ENCODE data around the gene ANGPTL7.

ANGPTL7 gene

GRCh38 chr1:11187494-11187893 is 1.7 kb upstream of the ANGPTL7 start:
- Histone ChIP-seq H3K4me3 (ENCODE audit: low read depth in 1 of 2, low read length in 2 of 2) (no peak overlapping the region), H3K27ac (ENCODE audit: low read length) (no peak overlapping the region), H3K4me1 (ENCODE audit: control insufficient read depth in 1 of 2, insufficient read depth in 2 of 2, low read length in 2 of 2) (peaks cover 8 to 15% of the 10 kb centered on the region in 2 donors), H3K27me3 (ENCODE audit: low read depth, low read length) (no peaks in the 10 kb centered on the region), H3K9me3 (ENCODE audit: control insufficient read depth in 1 of 2, low read length in 2 of 2) (no peaks in the 10 kb centered on the region), H3K36me3 (ENCODE audit: control insufficient read depth in 1 of 2, insufficient read depth in 2 of 2, low read length in 2 of 2) (peaks cover 15 to 28% of the 10 kb centered on the region in 2 donors)

GRCh38 chr1:11187931-11188330 is 1.2 kb upstream of the ANGPTL7 start:
- Histone ChIP-seq H3K4me1 (ENCODE audit: control insufficient read depth in 1 of 2, insufficient read depth in 2 of 2, low read length in 2 of 2) (peaks cover 8 to 15% of the 10 kb centered on the region in 2 donors), H3K27ac (ENCODE audit: low read length) (no peak overlapping the region), H3K36me3 (ENCODE audit: control insufficient read depth in 1 of 2, insufficient read depth in 2 of 2, low read length in 2 of 2) (peaks cover 18 to 25% of the 10 kb centered on the region in 2 donors)

GRCh38 chr1:11188381-11188780 is 774 bp upstream of the ANGPTL7 start:
- Histone ChIP-seq H3K4me3 (ENCODE audit: low read depth in 1 of 2, low read length in 2 of 2) (no peak overlapping the region), H3K9me3 (ENCODE audit: control insufficient read depth in 1 of 2, low read length in 2 of 2) (no peaks in the 10 kb centered on the region), H3K27ac (ENCODE audit: low read length) (no peak overlapping the region), H3K27me3 (ENCODE audit: low read depth, low read length) (no peaks in the 10 kb centered on the region), H3K36me3 (ENCODE audit: control insufficient read depth in 1 of 2, insufficient read depth in 2 of 2, low read length in 2 of 2) (peaks cover 21 to 28% of the 10 kb centered on the region in 2 donors), H3K4me1 (ENCODE audit: control insufficient read depth in 1 of 2, insufficient read depth in 2 of 2, low read length in 2 of 2) (peaks cover 8 to 15% of the 10 kb centered on the region in 2 donors)

More at GRCh38 chr1:11187931-11188330, 1.2 kb upstream of the ANGPTL7 start:
- Histone ChIP-seq H3K9me3 (ENCODE audit: control insufficient read depth in 1 of 2, low read length in 2 of 2) (no peaks in the 10 kb centered on the region), H3K4me3 (ENCODE audit: low read depth in 1 of 2, low read length in 2 of 2) (no peak overlapping the region), H3K27me3 (ENCODE audit: low read depth, low read length) (no peaks in the 10 kb centered on the region)

- peaks cover 0 to 5% of the 10 kb centered on the region in 2 donors for H3K4me1 ChIP-seq (ENCODE audit: control insufficient read depth in 1 of 2, insufficient read depth in 2 of 2, low read length in 2 of 2)
- H3K27ac ChIP-seq (ENCODE audit: low read length), result no peak overlapping the region
- peaks cover 52 to 74% of the 10 kb centered on the region in 2 donors for H3K36me3 ChIP-seq (ENCODE audit: control insufficient read depth in 1 of 2, insufficient read depth in 2 of 2, low read length in 2 of 2)
- no peak overlapping the region for H3K4me3 ChIP-seq (ENCODE audit: low read depth in 1 of 2, low read length in 2 of 2)
- no peaks in the 10 kb centered on the region for H3K27me3 ChIP-seq (ENCODE audit: low read depth, low read length)
- no peaks in the 10 kb centered on the region for H3K9me3 ChIP-seq (ENCODE audit: control insufficient read depth in 1 of 2, low read length in 2 of 2)
Measured at GRCh38 chr1:11193376-11193775, 4.2 kb downstream of the ANGPTL7 start.

- H3K27me3 ChIP-seq (ENCODE audit: low read depth, low read length), result no peaks in the 10 kb centered on the region
- H3K4me1 ChIP-seq (ENCODE audit: control insufficient read depth in 1 of 2, insufficient read depth in 2 of 2, low read length in 2 of 2), result no peaks in the 10 kb centered on the region
- H3K27ac ChIP-seq (ENCODE audit: low read length), result no peak overlapping the region
- no peaks in the 10 kb centered on the region for H3K9me3 ChIP-seq (ENCODE audit: control insufficient read depth in 1 of 2, low read length in 2 of 2)
- H3K4me3 ChIP-seq (ENCODE audit: low read depth in 1 of 2, low read length in 2 of 2), result no peak overlapping the region
- H3K36me3 ChIP-seq (ENCODE audit: control insufficient read depth in 1 of 2, insufficient read depth in 2 of 2, low read length in 2 of 2), result peaks cover 58 to 82% of the 10 kb centered on the region in 2 donors
Measured at GRCh38 chr1:11194407-11195176, 5.4 kb downstream of the ANGPTL7 start.

GRCh38 chr1:11196945-11197344 is 7.8 kb downstream of the ANGPTL7 start:
- no peaks in the 10 kb centered on the region for H3K27me3 ChIP-seq (ENCODE audit: low read depth, low read length)
- H3K36me3 ChIP-seq (ENCODE audit: control insufficient read depth in 1 of 2, insufficient read depth in 2 of 2, low read length in 2 of 2), result peaks cover 55 to 70% of the 10 kb centered on the region in 2 donors
- H3K4me1 ChIP-seq (ENCODE audit: control insufficient read depth in 1 of 2, insufficient read depth in 2 of 2, low read length in 2 of 2), result no peaks in the 10 kb centered on the region
- no peak overlapping the region for H3K4me3 ChIP-seq (ENCODE audit: low read depth in 1 of 2, low read length in 2 of 2)
- H3K9me3 ChIP-seq (ENCODE audit: control insufficient read depth in 1 of 2, low read length in 2 of 2), result no peaks in the 10 kb centered on the region
- H3K27ac ChIP-seq (ENCODE audit: low read length), result no peak overlapping the region

GRCh38 chr1:11197359-11197758 is 8.2 kb downstream of the ANGPTL7 start:
- Histone ChIP-seq H3K9me3 (ENCODE audit: control insufficient read depth in 1 of 2, low read length in 2 of 2) (no peaks in the 10 kb centered on the region), H3K4me3 (ENCODE audit: low read depth in 1 of 2, low read length in 2 of 2) (no peak overlapping the region), H3K4me1 (ENCODE audit: control insufficient read depth in 1 of 2, insufficient read depth in 2 of 2, low read length in 2 of 2) (no peaks in the 10 kb centered on the region), H3K27ac (ENCODE audit: low read length) (no peak overlapping the region), H3K27me3 (ENCODE audit: low read depth, low read length) (no peaks in the 10 kb centered on the region), H3K36me3 (ENCODE audit: control insufficient read depth in 1 of 2, insufficient read depth in 2 of 2, low read length in 2 of 2) (peaks cover 52 to 68% of the 10 kb centered on the region in 2 donors)

GRCh38 chr1:11198257-11198656 is 9.1 kb downstream of the ANGPTL7 start:
- H3K27ac ChIP-seq (ENCODE audit: low read length), result no peak overlapping the region
- H3K4me3 ChIP-seq (ENCODE audit: low read depth in 1 of 2, low read length in 2 of 2), result no peak overlapping the region
- no peaks in the 10 kb centered on the region for H3K27me3 ChIP-seq (ENCODE audit: low read depth, low read length)
- H3K4me1 ChIP-seq (ENCODE audit: control insufficient read depth in 1 of 2, insufficient read depth in 2 of 2, low read length in 2 of 2), result no peaks in the 10 kb centered on the region
- H3K36me3 ChIP-seq (ENCODE audit: control insufficient read depth in 1 of 2, insufficient read depth in 2 of 2, low read length in 2 of 2), result peaks cover 47 to 74% of the 10 kb centered on the region in 2 donors
- no peaks in the 10 kb centered on the region for H3K9me3 ChIP-seq (ENCODE audit: control insufficient read depth in 1 of 2, low read length in 2 of 2)

GRCh38 chr1:11198851-11199594 is 9.9 kb downstream of the ANGPTL7 start:
- Histone ChIP-seq H3K36me3 (ENCODE audit: control insufficient read depth in 1 of 2, insufficient read depth in 2 of 2, low read length in 2 of 2) (peaks cover 45 to 74% of the 10 kb centered on the region in 2 donors), H3K4me1 (ENCODE audit: control insufficient read depth in 1 of 2, insufficient read depth in 2 of 2, low read length in 2 of 2) (no peaks in the 10 kb centered on the region)

GRCh38 chr1:11204396-11205190 is 15.4 kb downstream of the ANGPTL7 start:
- no peak overlapping the region for H3K4me3 ChIP-seq (ENCODE audit: low read depth in 1 of 2, low read length in 2 of 2)
- H3K27me3 ChIP-seq (ENCODE audit: low read depth, low read length), result no peaks in the 10 kb centered on the region
- H3K9me3 ChIP-seq (ENCODE audit: control insufficient read depth in 1 of 2, low read length in 2 of 2), result no peaks in the 10 kb centered on the region
- H3K4me1 ChIP-seq (ENCODE audit: control insufficient read depth in 1 of 2, insufficient read depth in 2 of 2, low read length in 2 of 2), result no peaks in the 10 kb centered on the region
- H3K36me3 ChIP-seq (ENCODE audit: control insufficient read depth in 1 of 2, insufficient read depth in 2 of 2, low read length in 2 of 2), result peaks cover 55 to 66% of the 10 kb centered on the region in 2 donors
- H3K27ac ChIP-seq (ENCODE audit: low read length), result no peak overlapping the region

More at GRCh38 chr1:11198851-11199594, 9.9 kb downstream of the ANGPTL7 start:
- Histone ChIP-seq H3K27ac (ENCODE audit: low read length) (no peak overlapping the region), H3K4me3 (ENCODE audit: low read depth in 1 of 2, low read length in 2 of 2) (no peak overlapping the region), H3K27me3 (ENCODE audit: low read depth, low read length) (no peaks in the 10 kb centered on the region), H3K9me3 (ENCODE audit: control insufficient read depth in 1 of 2, low read length in 2 of 2) (no peaks in the 10 kb centered on the region)
